Measurements from ENCODE around the gene ACYP2. TPM values are rescaled to one million over a fixed set of nuclear protein-coding genes. Genes with fewer than 3 reads are reported as not detected.
"Not testable (repeated sequence)": the region's sequence is repeated elsewhere in the genome, so short reads cannot be mapped to it uniquely, and the experiment has no call there.

Gene ACYP2
- total RNA-seq, 4 donors from 2014 or later, result 10.3 to 44.3 (median 21.7) TPM

- TF ChIP-seq POLR2A (IDR thresholded peaks at IDR 0.05) (no peak), CTCF (IDR thresholded peaks at IDR 0.05) (peak; percentile 35 to 46 (median 42))
- Histone ChIP-seq H3K4me3 (no peak overlapping the region), H3K9me3 (no peaks in the 10 kb centered on the region), H3K36me3 (no peaks in the 10 kb centered on the region), H3K4me1 (no peaks in the 10 kb centered on the region), H3K27ac (no peak overlapping the region), H3K27me3 (no peaks in the 10 kb centered on the region)
- DNase-seq, result no peak
- intact Hi-C loops (cut with DNase I; ENCODE audit: low total_unique reads), result no loop called here
Measured at GRCh38 chr2:54106631-54107454, 8.6 kb upstream of the ACYP2 start.

GRCh38 chr2:54107455-54107764 lies 8.0 kb upstream of the ACYP2 start:
- TF ChIP-seq POLR2A (IDR thresholded peaks at IDR 0.05) (no peak), CTCF (IDR thresholded peaks at IDR 0.05) (no peak)
- Histone ChIP-seq H3K27me3 (no peaks in the 10 kb centered on the region), H3K4me3 (no peak overlapping the region), H3K9me3 (no peaks in the 10 kb centered on the region), H3K4me1 (no peaks in the 10 kb centered on the region), H3K36me3 (no peaks in the 10 kb centered on the region), H3K27ac (no peak overlapping the region)
- intact Hi-C loops (cut with DNase I; ENCODE audit: low total_unique reads), result no loop called here
- no peak for DNase-seq

GRCh38 chr2:54107903-54108615 lies 7.4 kb upstream of the ACYP2 start:
- no peak for DNase-seq
- intact Hi-C loops (cut with DNase I; ENCODE audit: low total_unique reads), result no loop called here
- Histone ChIP-seq H3K27ac (no peak overlapping the region), H3K4me1 (no peaks in the 10 kb centered on the region), H3K36me3 (no peaks in the 10 kb centered on the region), H3K4me3 (no peak overlapping the region), H3K27me3 (no peaks in the 10 kb centered on the region), H3K9me3 (no peaks in the 10 kb centered on the region)
- TF ChIP-seq POLR2A (IDR thresholded peaks at IDR 0.05) (no peak), CTCF (IDR thresholded peaks at IDR 0.05) (no peak)

- Histone ChIP-seq H3K36me3 (no peaks in the 10 kb centered on the region), H3K27me3 (no peaks in the 10 kb centered on the region), H3K9me3 (no peaks in the 10 kb centered on the region), H3K4me1 (no peaks in the 10 kb centered on the region), H3K27ac (no peak overlapping the region), H3K4me3 (no peak overlapping the region)
- intact Hi-C loops (cut with DNase I; ENCODE audit: low total_unique reads), result no loop called here
- TF ChIP-seq CTCF (IDR thresholded peaks at IDR 0.05) (no peak), POLR2A (IDR thresholded peaks at IDR 0.05) (no peak)
- no peak for DNase-seq
Measured at GRCh38 chr2:54109848-54110247, 5.6 kb upstream of the ACYP2 start.

GRCh38 chr2:54114479-54114878 lies 936 bp upstream of the ACYP2 start:
- H3K27me3 ChIP-seq; DNase-seq; H3K36me3 ChIP-seq; intact Hi-C loops (cut with DNase I; ENCODE audit: low total_unique reads); H3K9me3 ChIP-seq; H3K4me1 ChIP-seq: not testable (repeated sequence)
- H3K4me3 ChIP-seq, result peak overlapping the region in 1 of 2 donors; percentile 60
- H3K27ac ChIP-seq, result peak overlapping the region; percentile 96 to 99
